ENCODE data around the gene TP53BP2.
"Not testable (repeated sequence)": the region's sequence is repeated elsewhere in the genome, so short reads cannot be mapped to it uniquely, and the experiment has no call there.

TP53BP2 gene

DNA sequence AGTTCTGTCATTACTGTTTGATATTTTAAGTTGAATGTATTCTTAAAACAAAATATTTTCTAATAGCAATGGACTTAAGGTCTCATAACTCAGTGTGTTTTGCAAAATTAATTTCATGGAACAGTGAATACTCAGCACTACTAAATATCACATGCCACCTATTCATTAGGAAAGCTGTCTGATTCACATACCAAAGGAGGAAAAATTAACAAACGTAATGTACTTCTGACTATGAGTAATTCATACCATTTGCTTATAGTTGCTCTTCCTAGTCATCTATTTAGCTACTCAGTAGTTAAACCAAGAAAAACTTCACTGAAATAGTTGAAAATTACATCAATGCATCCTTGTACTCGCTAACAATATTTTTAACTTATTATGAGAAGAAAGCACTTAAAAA lies 35.2 kb downstream of the TP53BP2 start:
- no peak overlapping the region for H3K4me3 ChIP-seq (ENCODE audit: low read depth, low read length)
- DNase-seq (ENCODE audit: low read depth): no peak
- TF ChIP-seq, protein P1, sequence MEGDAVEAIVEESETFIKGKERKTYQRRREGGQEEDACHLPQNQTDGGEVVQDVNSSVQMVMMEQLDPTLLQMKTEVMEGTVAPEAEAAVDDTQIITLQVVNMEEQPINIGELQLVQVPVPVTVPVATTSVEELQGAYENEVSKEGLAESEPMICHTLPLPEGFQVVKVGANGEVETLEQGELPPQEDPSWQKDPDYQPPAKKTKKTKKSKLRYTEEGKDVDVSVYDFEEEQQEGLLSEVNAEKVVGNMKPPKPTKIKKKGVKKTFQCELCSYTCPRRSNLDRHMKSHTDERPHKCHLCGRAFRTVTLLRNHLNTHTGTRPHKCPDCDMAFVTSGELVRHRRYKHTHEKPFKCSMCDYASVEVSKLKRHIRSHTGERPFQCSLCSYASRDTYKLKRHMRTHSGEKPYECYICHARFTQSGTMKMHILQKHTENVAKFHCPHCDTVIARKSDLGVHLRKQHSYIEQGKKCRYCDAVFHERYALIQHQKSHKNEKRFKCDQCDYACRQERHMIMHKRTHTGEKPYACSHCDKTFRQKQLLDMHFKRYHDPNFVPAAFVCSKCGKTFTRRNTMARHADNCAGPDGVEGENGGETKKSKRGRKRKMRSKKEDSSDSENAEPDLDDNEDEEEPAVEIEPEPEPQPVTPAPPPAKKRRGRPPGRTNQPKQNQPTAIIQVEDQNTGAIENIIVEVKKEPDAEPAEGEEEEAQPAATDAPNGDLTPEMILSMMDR (IDR thresholded peaks at IDR 0.05; ENCODE audit: control insufficient read depth, extremely low read depth, insufficient read depth): no peak

DNA sequence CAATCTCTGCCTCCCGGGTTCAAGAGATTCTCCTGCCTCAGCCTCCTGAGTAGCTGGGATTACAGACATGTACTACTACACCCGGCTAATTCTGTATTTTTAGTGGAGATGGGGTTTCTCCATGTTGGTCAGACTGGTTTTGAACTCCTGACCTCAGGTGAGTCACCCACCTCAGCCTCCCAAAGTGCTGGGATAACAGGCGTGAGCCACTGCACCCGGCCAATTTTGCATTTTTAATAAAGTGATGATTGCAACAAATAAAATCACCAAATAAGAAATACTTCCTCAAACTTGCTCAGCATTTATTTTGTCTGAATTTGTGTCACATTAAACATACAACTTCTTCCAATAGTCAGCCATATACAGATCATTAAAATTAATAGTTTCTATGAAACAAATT lies 35.8 kb downstream of the TP53BP2 start:
- not testable (repeated sequence) for DNase-seq (ENCODE audit: low read depth); H3K4me3 ChIP-seq (ENCODE audit: low read depth, low read length)

DNA sequence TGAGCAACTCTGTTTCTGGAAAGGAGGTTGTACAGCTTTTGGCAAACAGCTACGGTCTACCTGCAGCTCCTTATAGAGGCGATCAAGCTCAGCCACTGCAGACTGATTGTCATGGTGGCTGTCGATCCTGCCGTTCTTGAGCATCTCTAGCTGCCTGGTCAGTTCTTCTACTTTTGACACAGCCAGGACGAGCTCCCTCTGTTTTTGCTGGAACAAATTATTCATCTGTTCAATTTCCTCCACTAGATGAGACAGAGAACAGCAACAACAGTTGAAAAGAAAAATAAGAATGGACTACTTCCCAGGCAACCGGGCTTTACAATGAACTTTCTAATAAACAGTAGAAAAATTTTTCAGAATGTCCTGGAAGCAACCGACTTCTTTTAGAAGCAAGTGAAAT lies 42.5 kb downstream of the TP53BP2 start:
- no peak for DNase-seq (ENCODE audit: low read depth)
- H3K4me3 ChIP-seq (ENCODE audit: low read depth, low read length): no peak overlapping the region
- TF ChIP-seq, protein P1 (IDR thresholded peaks at IDR 0.05; ENCODE audit: control insufficient read depth, extremely low read depth, insufficient read depth): no peak

DNA sequence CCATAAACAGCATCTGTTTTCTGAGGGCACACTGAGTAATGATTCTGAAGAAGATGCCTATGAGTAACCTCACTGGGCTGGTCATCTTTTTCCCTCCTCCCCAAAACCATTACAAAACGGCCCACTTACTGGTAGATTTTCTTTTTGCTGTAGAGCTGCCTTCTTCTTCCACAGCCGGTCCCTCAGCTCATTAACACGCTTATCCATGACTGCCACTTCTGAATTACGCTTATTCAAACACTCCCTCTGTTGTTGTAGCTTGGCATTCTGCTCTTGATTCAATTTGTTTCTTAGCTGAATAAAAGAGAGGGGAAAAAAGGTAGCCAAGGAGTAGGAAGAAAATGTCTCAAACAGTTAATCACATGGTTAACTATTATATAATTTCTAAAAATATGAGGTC lies 43.1 kb downstream of the TP53BP2 start:
- no peak for DNase-seq (ENCODE audit: low read depth)
- TF ChIP-seq, protein P1 (IDR thresholded peaks at IDR 0.05; ENCODE audit: control insufficient read depth, extremely low read depth, insufficient read depth): no peak
- no peak overlapping the region for H3K4me3 ChIP-seq (ENCODE audit: low read depth, low read length)

DNA sequence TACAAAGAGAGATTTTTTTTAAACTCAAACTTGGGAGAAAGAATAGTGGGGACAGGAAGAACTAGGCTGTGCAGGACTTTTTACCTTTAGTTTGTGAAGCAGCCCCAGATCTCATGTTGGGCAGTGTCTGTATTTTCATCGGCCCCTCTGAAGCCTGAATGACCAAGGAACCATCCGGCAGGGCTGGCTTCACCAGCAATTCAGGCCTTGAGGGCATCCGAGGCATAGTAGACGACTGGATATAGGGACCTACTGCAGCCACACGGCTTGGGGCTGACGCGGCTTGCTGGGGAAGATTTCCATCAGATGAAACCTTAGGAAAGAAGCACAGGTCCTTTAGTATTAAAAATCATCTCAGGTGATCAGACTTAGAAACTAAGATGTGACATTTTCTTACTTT lies 43.7 kb downstream of the TP53BP2 start:
- no peak overlapping the region for H3K4me3 ChIP-seq (ENCODE audit: low read depth, low read length)
- no peak for DNase-seq (ENCODE audit: low read depth)
- TF ChIP-seq, protein P1 (IDR thresholded peaks at IDR 0.05; ENCODE audit: control insufficient read depth, extremely low read depth, insufficient read depth): no peak

DNA sequence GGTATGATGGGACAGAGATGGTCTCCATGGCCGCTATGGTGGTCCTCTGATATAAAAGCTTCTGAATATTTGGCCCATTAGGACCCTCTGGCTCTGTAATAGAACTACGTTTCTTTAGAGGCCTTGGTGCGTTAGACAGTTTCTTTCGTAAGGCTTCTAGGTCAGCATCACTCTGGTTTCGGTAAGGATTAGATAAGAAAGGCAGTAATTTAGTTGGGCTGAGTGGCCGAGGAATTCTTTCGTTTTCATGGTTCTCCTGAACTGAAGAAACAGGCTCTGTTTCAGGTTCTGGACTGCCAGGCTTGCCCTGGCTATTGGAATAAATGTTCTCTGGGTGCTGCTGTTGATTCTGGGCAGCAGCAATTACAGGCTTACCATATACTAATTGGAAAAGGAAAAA lies 49.5 kb downstream of the TP53BP2 start:
- DNase-seq (ENCODE audit: low read depth): no peak
- H3K4me3 ChIP-seq (ENCODE audit: low read depth, low read length): no peak overlapping the region
- TF ChIP-seq, protein P1 (IDR thresholded peaks at IDR 0.05; ENCODE audit: control insufficient read depth, extremely low read depth, insufficient read depth): no peak

DNA sequence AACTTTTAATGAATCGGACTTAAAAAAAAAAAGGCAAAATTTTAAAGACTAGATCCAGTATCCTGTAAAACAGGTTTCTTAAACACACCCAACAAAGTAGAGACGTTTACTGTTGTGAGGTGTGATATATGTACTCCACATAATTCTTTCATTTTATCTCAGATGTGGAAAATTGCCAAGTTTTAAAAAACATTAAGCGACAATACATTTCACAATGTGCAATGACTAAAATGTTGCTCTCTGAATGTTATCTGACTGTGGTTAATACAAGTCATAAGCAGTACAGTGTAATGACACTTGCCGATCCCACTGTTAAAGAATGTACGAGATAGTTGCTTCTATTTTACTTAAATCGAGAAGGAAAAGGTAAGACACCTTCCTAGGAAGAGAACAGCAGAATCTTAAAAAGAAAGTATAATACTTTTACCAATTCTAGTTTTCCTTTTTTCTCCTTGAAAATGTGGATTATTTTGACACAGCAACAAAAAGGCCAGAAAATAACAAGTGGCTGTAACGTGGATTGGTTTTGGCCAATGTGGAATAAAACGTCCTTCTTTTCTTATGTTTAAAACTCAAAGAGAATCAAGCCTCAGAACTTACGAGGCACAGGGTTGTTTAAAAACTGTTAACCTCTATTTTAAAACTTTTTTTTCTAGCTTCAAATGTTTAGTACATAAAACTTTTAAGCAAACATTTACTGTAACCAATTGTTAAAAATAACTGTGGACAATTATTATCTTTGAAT lies 51.4 kb downstream of the TP53BP2 start:
- TF ChIP-seq, protein P1 (IDR thresholded peaks at IDR 0.05; ENCODE audit: control insufficient read depth, extremely low read depth, insufficient read depth): no peak
- H3K4me3 ChIP-seq (ENCODE audit: low read depth, low read length): no peak overlapping the region
- no peak for DNase-seq (ENCODE audit: low read depth)
